Mammary epithelial cell (primary cell): ENCODE results near the gene MTF2.

Source experiments
- EZH2 ChIP-seq: IDR thresholded peaks from 2 replicates; pipeline ENCODE4 v1.6.1; 2012; ENCODE audit warnings: low read length, inconsistent platforms, borderline replicate concordance
- TF ChIP-seq, protein P1 (sequence below), 2 donors: IDR thresholded peaks in 1 of 2; conservative IDR thresholded peaks in 1 of 2; 2 replicates each; pipeline ENCODE4 v1.5.1; 2011 to 2012; ENCODE audit warnings: inconsistent platforms in 2 of 2, low read length in 2 of 2, mild to moderate bottlenecking in 2 of 2, control low read depth in 1 of 2, low read depth in 1 of 2; ENCODE audit not compliant: insufficient read depth in 1 of 2; ENCODE audit errors: extremely low read depth in 1 of 2

DNA sequence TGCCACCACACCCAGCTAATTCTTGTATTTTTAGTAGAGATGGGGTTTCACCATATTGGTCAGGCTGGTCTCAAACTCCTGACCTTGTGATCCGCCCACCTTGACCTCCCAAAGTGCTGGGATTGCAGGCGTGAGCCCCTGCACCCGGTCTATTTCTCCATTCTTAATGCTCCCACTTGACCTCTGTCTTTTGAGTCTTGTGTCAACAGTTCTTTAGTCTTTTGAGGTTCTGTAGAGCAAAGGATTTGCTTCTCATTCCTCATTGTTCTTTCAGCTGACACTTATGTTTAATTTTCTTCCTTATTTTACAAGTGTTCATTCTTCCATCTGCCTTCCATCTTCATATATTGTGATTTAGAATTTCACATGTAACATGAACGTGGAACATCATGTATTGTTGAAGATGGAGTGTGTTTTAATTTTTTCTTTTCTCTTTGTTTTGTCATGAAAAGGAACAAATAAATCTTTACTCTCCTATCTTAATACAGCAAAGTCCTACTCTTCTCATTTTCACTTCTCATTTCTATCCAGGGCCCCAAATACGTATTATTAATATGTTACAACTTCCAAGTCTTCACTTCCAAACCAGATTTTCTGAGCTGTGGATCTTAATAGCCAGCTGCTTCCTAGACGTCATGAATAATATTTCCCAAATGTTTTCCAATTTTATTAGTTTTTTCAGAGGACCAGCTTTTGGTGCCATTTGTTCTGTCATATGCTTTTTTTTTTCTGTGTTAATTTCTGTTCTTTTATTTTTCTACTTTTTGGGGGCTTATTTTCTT is 16.9 kb downstream of the MTF2 start:
- TF ChIP-seq, protein P1, sequence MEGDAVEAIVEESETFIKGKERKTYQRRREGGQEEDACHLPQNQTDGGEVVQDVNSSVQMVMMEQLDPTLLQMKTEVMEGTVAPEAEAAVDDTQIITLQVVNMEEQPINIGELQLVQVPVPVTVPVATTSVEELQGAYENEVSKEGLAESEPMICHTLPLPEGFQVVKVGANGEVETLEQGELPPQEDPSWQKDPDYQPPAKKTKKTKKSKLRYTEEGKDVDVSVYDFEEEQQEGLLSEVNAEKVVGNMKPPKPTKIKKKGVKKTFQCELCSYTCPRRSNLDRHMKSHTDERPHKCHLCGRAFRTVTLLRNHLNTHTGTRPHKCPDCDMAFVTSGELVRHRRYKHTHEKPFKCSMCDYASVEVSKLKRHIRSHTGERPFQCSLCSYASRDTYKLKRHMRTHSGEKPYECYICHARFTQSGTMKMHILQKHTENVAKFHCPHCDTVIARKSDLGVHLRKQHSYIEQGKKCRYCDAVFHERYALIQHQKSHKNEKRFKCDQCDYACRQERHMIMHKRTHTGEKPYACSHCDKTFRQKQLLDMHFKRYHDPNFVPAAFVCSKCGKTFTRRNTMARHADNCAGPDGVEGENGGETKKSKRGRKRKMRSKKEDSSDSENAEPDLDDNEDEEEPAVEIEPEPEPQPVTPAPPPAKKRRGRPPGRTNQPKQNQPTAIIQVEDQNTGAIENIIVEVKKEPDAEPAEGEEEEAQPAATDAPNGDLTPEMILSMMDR (conservative IDR thresholded peaks at IDR 0.05 in 1 of 2, IDR thresholded peaks at IDR 0.05 in 1 of 2; ENCODE audit: extremely low read depth in 1 of 2, insufficient read depth in 1 of 2, low read depth in 1 of 2, low read length in 2 of 2), result no peak
- TF ChIP-seq EZH2, result no peak
